CD4-positive, alpha-beta T cell treated with Interleukin-15 for 1 hour (primary cell): ENCODE results near the gene EPHB2.

Experiments used
- DNase-seq: peaks from one replicate; pipeline ENCODE4 v3.0.0-alpha.2; 2020

EPHB2 gene

GRCh38 chr1:22963044-22963677 is 252.5 kb downstream of the EPHB2 start:
- no peak for DNase-seq

- DNase-seq: no peak
Measured at GRCh38 chr1:22966309-22966708, 255.7 kb downstream of the EPHB2 start.

GRCh38 chr1:22967833-22968232 is 257.2 kb downstream of the EPHB2 start:
- no peak for DNase-seq

GRCh38 chr1:22969304-22969709 is 258.7 kb downstream of the EPHB2 start:
- DNase-seq: no peak

- no peak for DNase-seq
Measured at GRCh38 chr1:22970096-22970495, 259.5 kb downstream of the EPHB2 start.
